Transverse colon (tissue), 4 donors: ENCODE data around the gene KCNT2.

Experiments
- CTCF ChIP-seq, 5 experiments: fragments of 200-600 bp in 3 of 5; fragments of 450-650 bp in 2 of 5; sonication (generic) in 3 of 5; IDR thresholded peaks; 1 replicate in 2 of 5; 2 replicates in 3 of 5; pipeline ENCODE4 v1.5.1; 2016 to 2017; ENCODE audit warnings: antibody characterized with exemption in 5 of 5, inconsistent platforms in 3 of 5, mild to moderate bottlenecking in 2 of 5, moderate library complexity in 1 of 5
- EP300 ChIP-seq: sonication (generic); formaldehyde crosslinking; IDR thresholded peaks from one replicate; pipeline ENCODE4 v1.6.1; 2017; ENCODE audit warnings: antibody characterized with exemption, low read depth
- POLR2A ChIP-seq: fragments of 450-650 bp; IDR thresholded peaks from one replicate; pipeline ENCODE4 v1.6.1; 2016; ENCODE audit warnings: antibody characterized with exemption, mild to moderate bottlenecking, moderate library complexity
- POLR2AphosphoS5 ChIP-seq, 3 donors: sonication (generic); formaldehyde crosslinking; IDR thresholded peaks; one replicate each; pipeline ENCODE4 v1.6.1; 2016; ENCODE audit warnings: antibody characterized with exemption in 3 of 3

GRCh38 chr1:196557797-196558196 is 50.4 kb downstream of the KCNT2 start:
- TF ChIP-seq POLR2A, result no peak
- no peak for TF ChIP-seq CTCF (IDR thresholded peaks at IDR 0.05)
- no peak for TF ChIP-seq EP300
- no peak for TF ChIP-seq POLR2AphosphoS5 (IDR thresholded peaks at IDR 0.05)
